ENCODE results near the gene EZR. TPM values are rescaled to one million over a fixed set of nuclear protein-coding genes. Genes with fewer than 3 reads are reported as not detected.

EZR gene
- total RNA-seq, 2 experiments from 2014 or later: 268 to 415 TPM

DNA sequence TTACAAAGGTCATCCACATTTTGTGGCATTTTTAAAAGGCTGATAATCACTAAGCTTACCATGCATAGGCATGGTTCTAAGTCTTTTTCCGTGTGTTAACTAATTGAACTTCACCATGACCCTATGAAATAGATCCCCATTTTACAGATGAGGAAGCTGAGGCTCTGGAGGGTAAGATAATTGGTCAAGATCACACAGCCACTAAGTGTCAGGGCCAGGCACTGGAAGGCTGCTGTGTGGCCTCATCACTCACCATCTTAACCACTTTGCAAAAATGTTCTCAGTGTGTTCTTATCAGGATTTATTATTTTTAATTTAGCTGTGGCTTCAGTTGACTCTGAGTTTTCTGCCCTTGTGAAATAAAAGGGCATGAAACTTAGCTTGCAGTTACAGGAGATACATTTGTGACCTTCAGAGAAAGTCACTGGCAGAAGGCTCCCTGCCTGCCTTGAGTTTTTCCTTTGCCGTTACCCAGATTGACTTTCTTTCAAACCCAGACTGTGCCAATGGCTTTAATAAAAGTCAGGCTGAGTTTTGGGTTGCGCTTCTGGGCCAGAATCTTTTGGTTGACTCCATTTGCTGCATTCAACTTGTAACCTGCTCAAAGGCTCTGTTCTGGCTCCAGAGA is 82.0 kb downstream of the EZR start:
- CTCF ChIA-PET (ENCODE audit: unreplicated experiment): no interaction called here
- Histone ChIP-seq H2AFZ (ENCODE audit: low read length) (no peak overlapping the region), H4K20me1 (ENCODE audit: insufficient read depth, low read length) (no peaks in the 10 kb centered on the region), H3K79me2 (ENCODE audit: insufficient read depth, low read depth, low read length) (no peaks in the 10 kb centered on the region), H3K4me3 (ENCODE audit: low read depth, low read length, poor library complexity, severe bottlenecking) (no peak overlapping the region), H3K9me3 (ENCODE audit: low read length) (peaks cover 11% of the 10 kb centered on the region), H3K4me1 (ENCODE audit: insufficient read depth, low read length, poor library complexity, severe bottlenecking) (no peaks in the 10 kb centered on the region), H3K27ac (ENCODE audit: low read depth, low read length, poor library complexity, severe bottlenecking) (no peak overlapping the region), H3K9me2 (ENCODE audit: insufficient read depth, low read length) (no peaks in the 10 kb centered on the region), H3K4me2 (ENCODE audit: low read length) (no peak overlapping the region), H3K36me3 (ENCODE audit: insufficient read depth, low read length) (no peaks in the 10 kb centered on the region)
- TF ChIP-seq, protein P1, sequence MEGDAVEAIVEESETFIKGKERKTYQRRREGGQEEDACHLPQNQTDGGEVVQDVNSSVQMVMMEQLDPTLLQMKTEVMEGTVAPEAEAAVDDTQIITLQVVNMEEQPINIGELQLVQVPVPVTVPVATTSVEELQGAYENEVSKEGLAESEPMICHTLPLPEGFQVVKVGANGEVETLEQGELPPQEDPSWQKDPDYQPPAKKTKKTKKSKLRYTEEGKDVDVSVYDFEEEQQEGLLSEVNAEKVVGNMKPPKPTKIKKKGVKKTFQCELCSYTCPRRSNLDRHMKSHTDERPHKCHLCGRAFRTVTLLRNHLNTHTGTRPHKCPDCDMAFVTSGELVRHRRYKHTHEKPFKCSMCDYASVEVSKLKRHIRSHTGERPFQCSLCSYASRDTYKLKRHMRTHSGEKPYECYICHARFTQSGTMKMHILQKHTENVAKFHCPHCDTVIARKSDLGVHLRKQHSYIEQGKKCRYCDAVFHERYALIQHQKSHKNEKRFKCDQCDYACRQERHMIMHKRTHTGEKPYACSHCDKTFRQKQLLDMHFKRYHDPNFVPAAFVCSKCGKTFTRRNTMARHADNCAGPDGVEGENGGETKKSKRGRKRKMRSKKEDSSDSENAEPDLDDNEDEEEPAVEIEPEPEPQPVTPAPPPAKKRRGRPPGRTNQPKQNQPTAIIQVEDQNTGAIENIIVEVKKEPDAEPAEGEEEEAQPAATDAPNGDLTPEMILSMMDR (conservative IDR thresholded peaks at IDR 0.05; ENCODE audit: low read length): no peak
- TF ChIP-seq EZH2phosphoT487 (IDR thresholded peaks at IDR 0.05; ENCODE audit: borderline replicate concordance, low read depth, low read length): no peak
- intact Hi-C loops (cut with micrococcal nuclease; ENCODE audit: unreplicated experiment): no loop called here
- POLR2A ChIA-PET: interaction anchor here (0.6 to 0.9 kb wide), 4 partner anchors 16 to 228 kb away, joined by 3 to 5 read pairs (median 3); no protein-coding TSS in a partner anchor
- DNase-seq (ENCODE audit: low spot score): no peak
- no TSS peak for BruUV-seq (replicated peaks)

DNA sequence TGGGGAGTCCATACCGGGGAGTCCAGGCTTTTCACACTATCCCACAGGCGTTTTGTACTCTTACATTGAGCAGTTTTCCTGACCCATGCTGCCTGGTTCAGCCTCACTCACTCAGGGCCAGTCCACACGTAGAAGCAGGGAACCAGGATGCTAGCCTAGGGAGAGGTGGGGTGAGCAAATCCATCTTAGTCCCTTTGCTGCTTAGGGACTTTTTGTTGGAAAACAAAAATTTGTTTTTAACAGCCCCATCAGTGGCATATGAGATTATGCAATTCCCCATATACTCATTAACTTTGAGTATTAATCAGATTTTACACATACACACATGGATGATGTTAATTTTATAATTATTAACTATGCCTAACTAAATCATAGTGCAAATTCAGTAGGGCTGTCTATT is 84.2 kb downstream of the EZR start:
- Histone ChIP-seq H3K36me3 (ENCODE audit: insufficient read depth, low read length) (no peaks in the 10 kb centered on the region), H3K4me3 (ENCODE audit: low read depth, low read length, poor library complexity, severe bottlenecking) (no peak overlapping the region), H3K27ac (ENCODE audit: low read depth, low read length, poor library complexity, severe bottlenecking) (no peak overlapping the region), H3K4me1 (ENCODE audit: insufficient read depth, low read length, poor library complexity, severe bottlenecking) (no peaks in the 10 kb centered on the region), H3K9me3 (ENCODE audit: low read length) (peaks cover 11% of the 10 kb centered on the region), H4K20me1 (ENCODE audit: insufficient read depth, low read length) (no peaks in the 10 kb centered on the region), H3K9me2 (ENCODE audit: insufficient read depth, low read length) (no peaks in the 10 kb centered on the region), H3K79me2 (ENCODE audit: insufficient read depth, low read depth, low read length) (no peaks in the 10 kb centered on the region), H3K4me2 (ENCODE audit: low read length) (no peak overlapping the region), H2AFZ (ENCODE audit: low read length) (no peak overlapping the region)
- intact Hi-C loops (cut with micrococcal nuclease; ENCODE audit: unreplicated experiment): no loop called here
- no peak for DNase-seq (ENCODE audit: low spot score)
- TF ChIP-seq, protein P1 (conservative IDR thresholded peaks at IDR 0.05; ENCODE audit: low read length): no peak
- TF ChIP-seq EZH2phosphoT487 (IDR thresholded peaks at IDR 0.05; ENCODE audit: borderline replicate concordance, low read depth, low read length): no peak
- no TSS peak for BruUV-seq (replicated peaks)
- ChIA-PET CTCF (ENCODE audit: unreplicated experiment) (no interaction called here), POLR2A (no interaction called here)

DNA sequence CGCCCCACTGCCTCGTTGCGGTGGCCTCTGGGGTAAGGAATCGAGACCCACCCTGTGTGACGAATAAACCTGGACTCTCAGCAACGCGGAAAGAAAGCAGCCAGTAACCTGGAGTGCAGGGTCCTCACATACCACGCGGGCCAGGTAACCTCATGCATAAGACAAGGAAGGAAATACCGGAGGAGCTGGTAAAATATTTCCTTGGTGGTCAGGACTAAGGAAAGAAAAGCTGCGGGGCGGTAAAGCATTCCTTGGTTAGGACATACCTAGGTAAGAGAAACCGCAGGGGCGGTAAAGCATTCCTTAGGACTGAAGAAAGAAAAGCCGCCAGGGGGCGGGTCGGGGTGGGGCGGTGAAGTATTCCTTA is 88.6 kb downstream of the EZR start:
- no peaks in the 10 kb centered on the region for H3K36me3 ChIP-seq (ENCODE audit: insufficient read depth, low read length)
- ChIA-PET POLR2A (interaction anchor here (0.5 kb wide), 1 partner anchor 549 kb away, joined by 3 read pairs; no protein-coding TSS in a partner anchor), CTCF (ENCODE audit: unreplicated experiment) (no interaction called here)
- H2AFZ ChIP-seq (ENCODE audit: low read length): no peak overlapping the region
- H3K9me3 ChIP-seq (ENCODE audit: low read length): no peaks in the 10 kb centered on the region
- intact Hi-C loops (cut with micrococcal nuclease; ENCODE audit: unreplicated experiment): no loop called here
- no peaks in the 10 kb centered on the region for H3K79me2 ChIP-seq (ENCODE audit: insufficient read depth, low read depth, low read length)
- TF ChIP-seq, protein P1 (conservative IDR thresholded peaks at IDR 0.05; ENCODE audit: low read length): no peak
- no peak for TF ChIP-seq EZH2phosphoT487 (IDR thresholded peaks at IDR 0.05; ENCODE audit: borderline replicate concordance, low read depth, low read length)
- no peak overlapping the region for H3K4me2 ChIP-seq (ENCODE audit: low read length)
- DNase-seq (ENCODE audit: low spot score): no peak
- H3K27ac ChIP-seq (ENCODE audit: low read depth, low read length, poor library complexity, severe bottlenecking): no peak overlapping the region
- H3K9me2 ChIP-seq (ENCODE audit: insufficient read depth, low read length): no peaks in the 10 kb centered on the region
- H3K4me1 ChIP-seq (ENCODE audit: insufficient read depth, low read length, poor library complexity, severe bottlenecking): no peaks in the 10 kb centered on the region
- no peak overlapping the region for H3K4me3 ChIP-seq (ENCODE audit: low read depth, low read length, poor library complexity, severe bottlenecking)
- no TSS peak for BruUV-seq (replicated peaks)
- H4K20me1 ChIP-seq (ENCODE audit: insufficient read depth, low read length): no peaks in the 10 kb centered on the region

All from OCI-LY7 (cell line).